GM19468 (cell line): ENCODE measurements around the gene PABPN1.

Source experiments
- ATAC-seq: cut with Tn5 transposase; IDR thresholded peaks from one replicate; pipeline ENCODE4 v1.9.1; 2021; ENCODE audit warnings: mild to moderate bottlenecking, moderate library complexity, moderate number of reproducible peaks; ENCODE audit not compliant: unreplicated experiment; ENCODE audit errors: extremely low read depth

PABPN1 gene

GRCh38 chr14:23357261-23357660 lies 36.0 kb downstream of the PABPN1 start:
- ATAC-seq: no peak

GRCh38 chr14:23358042-23358441 lies 36.8 kb downstream of the PABPN1 start:
- ATAC-seq: no peak

- ATAC-seq: no peak
Measured at GRCh38 chr14:23358553-23359166, 37.4 kb downstream of the PABPN1 start.

GRCh38 chr14:23359167-23359626 lies 37.9 kb downstream of the PABPN1 start:
- no peak for ATAC-seq

- no peak for ATAC-seq
Measured at GRCh38 chr14:23359722-23360447, 38.6 kb downstream of the PABPN1 start.

GRCh38 chr14:23360496-23360895 lies 39.2 kb downstream of the PABPN1 start:
- no peak for ATAC-seq

GRCh38 chr14:23361320-23361719 lies 40.1 kb downstream of the PABPN1 start:
- no peak for ATAC-seq

- ATAC-seq: no peak
Measured at GRCh38 chr14:23361763-23362162, 40.5 kb downstream of the PABPN1 start.

GRCh38 chr14:23362200-23362599 lies 40.9 kb downstream of the PABPN1 start:
- ATAC-seq: no peak

GRCh38 chr14:23364164-23365035 lies 43.1 kb downstream of the PABPN1 start:
- no peak for ATAC-seq

- no peak for ATAC-seq
Measured at GRCh38 chr14:23365036-23365731, 43.9 kb downstream of the PABPN1 start, which contains the start of gene EFS. Gene EFS, minus strand, starts transcription at chr14:23365172. Its CDS starts 147 bp downstream, at chr14:23365025.

- ATAC-seq: no peak
Measured at GRCh38 chr14:23365732-23366425, 44.6 kb downstream of the PABPN1 start.

GRCh38 chr14:23366426-23366921 lies 45.2 kb downstream of the PABPN1 start:
- ATAC-seq: no peak

- ATAC-seq: no peak
Measured at GRCh38 chr14:23370221-23370620, 49.0 kb downstream of the PABPN1 start.

GRCh38 chr14:23371865-23372264 lies 50.6 kb downstream of the PABPN1 start:
- no peak for ATAC-seq

GRCh38 chr14:23372509-23372908 lies 51.3 kb downstream of the PABPN1 start, which contains the start of gene IL25:
Gene IL25, plus strand, starts transcription at chr14:23372809.
- ATAC-seq: no peak

GRCh38 chr14:23373041-23373440 lies 51.8 kb downstream of the PABPN1 start:
- no peak for ATAC-seq
